Heart left ventricle (tissue), 16 donors: Measurements from ENCODE around the gene RASEF. TPM values are rescaled to one million over a fixed set of nuclear protein-coding genes. Genes with fewer than 3 reads are reported as not detected.
"Not testable (repeated sequence)": the region's sequence is repeated elsewhere in the genome, so short reads cannot be mapped to it uniquely, and the experiment has no call there.

Experiments
- ATAC-seq, 4 donors: fragments of 200-7000 bp; cut with Tn5 transposase; one replicate each; pipeline ENCODE4 v1.9.1; 2020 to 2022; ENCODE audit warnings: moderate library complexity in 4 of 4, mild to moderate bottlenecking in 3 of 4, moderate number of reproducible peaks in 1 of 4
- DNase-seq, 5 donors: peaks; one replicate each; pipeline ENCODE4 v3.0.0-alpha.2; 2020
- H3K27ac ChIP-seq, 12 donors: fragments of 200-600 bp; sonication (generic) in 4 of 12; one replicate each; pipeline versions ENCODE4 v1.5.0 to v1.8.0; 2016 to 2022; ENCODE audit warnings: mild to moderate bottlenecking in 2 of 12
- H3K27me3 ChIP-seq, 9 donors: fragments of 200-600 bp; sonication (generic) in 2 of 9; one replicate each; pipeline versions ENCODE4 v1.5.1 to v1.8.0; 2016 to 2022; ENCODE audit warnings: mild to moderate bottlenecking in 3 of 9
- H3K36me3 ChIP-seq, 9 donors: fragments of 200-600 bp; sonication (generic) in 2 of 9; one replicate each; pipeline versions ENCODE4 v1.5.0 to v1.8.0; 2018 to 2022; ENCODE audit warnings: mild to moderate bottlenecking in 2 of 9
- H3K4me1 ChIP-seq, 12 donors: fragments of 200-600 bp; sonication (generic) in 4 of 12; one replicate each; pipeline versions ENCODE4 v1.5.0 to v1.8.0; 2016 to 2022; ENCODE audit warnings: mild to moderate bottlenecking in 3 of 12
- H3K4me3 ChIP-seq, 12 donors: fragments of 200-600 bp; sonication (generic) in 4 of 12; one replicate each; pipeline versions ENCODE4 v1.5.0 to v1.8.0; 2017 to 2022; ENCODE audit warnings: mild to moderate bottlenecking in 9 of 12, moderate library complexity in 4 of 12
- H3K9me3 ChIP-seq, 12 donors: fragments of 200-600 bp; sonication (generic) in 4 of 12; one replicate each; pipeline versions ENCODE4 v1.5.0 to v1.8.0; 2016 to 2022; ENCODE audit warnings: mild to moderate bottlenecking in 1 of 12
- CTCF ChIP-seq, 12 donors: fragments of 200-600 bp; sonication (generic) in 4 of 12; IDR thresholded peaks; one replicate each; pipeline versions ENCODE4 v1.5.0 to v1.8.0; 2018 to 2022; ENCODE audit warnings: antibody characterized with exemption in 12 of 12, mild to moderate bottlenecking in 5 of 12
- POLR2A ChIP-seq, 2 donors: fragments of 450-650 bp; IDR thresholded peaks; one replicate each; pipeline ENCODE4 v1.6.1; 2017; ENCODE audit warnings: antibody characterized with exemption in 2 of 2, mild to moderate bottlenecking in 2 of 2, moderate library complexity in 2 of 2
- whole genome bisulfite sequencing, 4 donors: extraction: QIAGEN DNeasy Blood & Tissue Kit in 2 of 4; methylation state at CpG; one replicate each; pipeline versions ENCODE4 v1.1.5 to v1.1.7; 2013 to 2018; 5-methylcytosine and 5-hydroxymethylcytosine counted together
- intact Hi-C, 10 donors: fragments of 100-400 bp; cut with DNase I; formaldehyde crosslinking; loops; one replicate each; pipeline versions ENCODE4 v1.11.1 to v1.14.2; 2022
- polyA plus RNA-seq, 2 donors: library from polyadenylated mRNA; stranded (reverse); fragments of 200-250 nt; gene quantifications; one replicate each; pipeline ENCODE4 v1.2.3, GENCODE V29; 2013
- total RNA-seq, 9 donors: library from RNA; depleted of rRNA in 2 of 9; stranded (reverse); fragments of >200 nt in 2 of 9; fragmentation: NEBNext Ultra II Directional in 3 of 9; extraction: Animal tissue kit (Norgen Biotek cat#: 25700) in 3 of 9; gene quantifications; one replicate each; pipeline versions ENCODE4 v1.1.0 to v1.2.4, GENCODE V29; 2016 to 2023
- donor health status: ischemic (EF 13 %, LVEDD 7.1; RV severe dilation, severe dysfunction).
- donor health status: healthy with polysubstance abuse.
- donor health status: DM: no; HTN: yes; CAD: no.
- donor health status: DM: no; HTN: no; CAD: no.
- donor health status: ischemic (EF 25% LVEDD 6.9; RV normal size, moderate dysfunction).
- donor health status: ischemic (EF 25% LVEDD 5.7; RV mildly dilated, moderate dysfunction).
- donor health status: healthy.
- donor health status: DM: yes; HTN: yes; CAD: no.
- donor health status: ischemic (EF 35%, LVEDD 5.7; RV mildly dilated, moderate dysfunction).
- donor health status: nonischemic (EF 11% LVEDD 7.7; RV severe dilation, severe dysfunction).
- donor health status: DM: yes; HTN: yes; CAD: no.
- donor health status: PGD.
- donor health status: ischemic (EF 29% LVEDD 5.4; RV normal size, mild dysfunction).
- donor health status: nonischemic (EF 23%, LVEDD 6.1; RV moderate dilation, normal function).

Gene RASEF
- total and polyA plus RNA-seq, 11 donors, result 0.05 to 0.20 (median 0.08) TPM; not detected in 4

DNA sequence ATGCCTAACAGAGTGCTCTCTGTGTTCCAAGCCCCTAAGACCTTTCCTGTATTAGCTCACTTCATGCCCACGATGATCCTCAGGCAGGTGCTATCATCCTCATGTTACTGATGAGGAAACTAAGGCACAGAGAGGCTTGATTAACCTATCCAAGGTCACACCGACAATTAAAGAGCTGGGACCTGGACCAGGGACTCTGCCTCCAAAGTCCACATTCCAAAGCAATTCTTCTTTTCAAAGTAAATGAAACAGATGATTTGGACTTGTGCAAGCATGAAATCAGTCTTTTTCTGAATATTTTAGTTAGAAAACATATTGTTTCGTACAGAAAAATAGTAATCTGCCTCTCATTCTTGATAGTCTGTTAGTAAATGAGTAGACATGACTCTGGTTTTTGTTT, 18.1 kb upstream of the RASEF start:
- Histone ChIP-seq H3K27me3 (no peaks in the 10 kb centered on the region), H3K36me3 (no peaks in the 10 kb centered on the region), H3K4me3 (no peak overlapping the region), H3K9me3 (no peaks in the 10 kb centered on the region), H3K4me1 (peaks cover 0 to 4% (median 0%) of the 10 kb centered on the region in 12 donors), H3K27ac (no peak overlapping the region)
- 86 to 89% (median 87%) methylated on average over 3 of the region's 3 CpGs for WGBS, 4 donors
- TF ChIP-seq POLR2A (IDR thresholded peaks at IDR 0.05), result no peak
- no peak for TF ChIP-seq CTCF (IDR thresholded peaks at IDR 0.05)
- intact Hi-C loops, result no loop called here
- DNase-seq (no peak), ATAC-seq (no peak)

- H3K27ac ChIP-seq, result not testable (repeated sequence)
- 89 to 92% (median 90%) methylated on average over 7 of the region's 7 CpGs for WGBS, 4 donors
These were observed 13.0 kb upstream of the RASEF start for GRCh38 chr9:83075932-83076331.

GRCh38 chr9:83072498-83072897, 9.6 kb upstream of the RASEF start:
- H3K36me3 ChIP-seq, intact Hi-C loops, DNase-seq, H3K27ac ChIP-seq, ATAC-seq, H3K9me3 ChIP-seq, H3K4me1 ChIP-seq, H3K27me3 ChIP-seq, H3K4me3 ChIP-seq: not testable (repeated sequence)

More at GRCh38 chr9:83075932-83076331, 13.0 kb upstream of the RASEF start:
- H3K4me3 ChIP-seq, H3K4me1 ChIP-seq, H3K27me3 ChIP-seq, H3K36me3 ChIP-seq, ATAC-seq, DNase-seq, intact Hi-C loops, H3K9me3 ChIP-seq: not testable (repeated sequence)

- no peak overlapping the region for H3K27ac ChIP-seq
- no peaks in the 10 kb centered on the region for H3K9me3 ChIP-seq
- no peak for ATAC-seq
- H3K4me3 ChIP-seq, result no peak overlapping the region
- 72 to 76% (median 74%) methylated on average over 2 of the region's 2 CpGs for WGBS, 4 donors
- intact Hi-C loops, result no loop called here
- DNase-seq, result no peak
- H3K27me3 ChIP-seq, result peaks cover 0 to 7% (median 0%) of the 10 kb centered on the region in 9 donors
- no peak for TF ChIP-seq POLR2A (IDR thresholded peaks at IDR 0.05)
- TF ChIP-seq CTCF (IDR thresholded peaks at IDR 0.05), result no peak
- H3K4me1 ChIP-seq, result no peaks in the 10 kb centered on the region
- H3K36me3 ChIP-seq, result no peaks in the 10 kb centered on the region
These were observed 8.7 kb upstream of the RASEF start for GRCh38 chr9:83071626-83072025.

DNA sequence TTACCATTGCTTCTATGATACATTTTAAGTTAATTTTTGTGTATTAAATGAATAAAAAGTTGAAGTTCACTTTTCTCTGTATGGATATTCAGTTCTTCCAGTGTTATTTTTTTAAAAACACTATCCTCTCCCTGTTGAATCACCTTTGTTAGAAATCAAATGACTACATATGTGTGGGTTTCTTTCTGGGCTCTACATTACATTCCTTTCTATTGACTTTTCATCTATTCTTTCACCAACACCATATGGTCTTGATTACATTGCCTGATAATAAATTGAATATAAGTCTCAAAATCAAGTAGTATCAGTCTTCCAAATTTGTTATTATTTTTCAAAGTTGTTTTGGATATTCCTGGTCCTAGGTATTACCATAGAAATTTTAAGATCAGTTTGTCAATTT, 7.3 kb upstream of the RASEF start:
- no peaks in the 10 kb centered on the region for H3K9me3 ChIP-seq
- ATAC-seq, result no peak
- no peaks in the 10 kb centered on the region for H3K4me1 ChIP-seq
- DNase-seq, result no peak
- intact Hi-C loops, result no loop called here
- H3K27ac ChIP-seq, result no peak overlapping the region
- no peak overlapping the region for H3K4me3 ChIP-seq
- no peak for TF ChIP-seq CTCF (IDR thresholded peaks at IDR 0.05)
- no peak for TF ChIP-seq POLR2A (IDR thresholded peaks at IDR 0.05)
- H3K27me3 ChIP-seq, result peaks cover 0 to 11% (median 0%) of the 10 kb centered on the region in 9 donors
- H3K36me3 ChIP-seq, result no peaks in the 10 kb centered on the region
